ENCODE measurements around the gene OSBPL8.
"Not testable (repeated sequence)": the region's sequence is repeated elsewhere in the genome, so short reads cannot be mapped to it uniquely, and the experiment has no call there.

OSBPL8 gene

GRCh38 chr12:76520348-76520747 lies 39.2 kb downstream of the OSBPL8 start:
- no peak for DNase-seq

DNA sequence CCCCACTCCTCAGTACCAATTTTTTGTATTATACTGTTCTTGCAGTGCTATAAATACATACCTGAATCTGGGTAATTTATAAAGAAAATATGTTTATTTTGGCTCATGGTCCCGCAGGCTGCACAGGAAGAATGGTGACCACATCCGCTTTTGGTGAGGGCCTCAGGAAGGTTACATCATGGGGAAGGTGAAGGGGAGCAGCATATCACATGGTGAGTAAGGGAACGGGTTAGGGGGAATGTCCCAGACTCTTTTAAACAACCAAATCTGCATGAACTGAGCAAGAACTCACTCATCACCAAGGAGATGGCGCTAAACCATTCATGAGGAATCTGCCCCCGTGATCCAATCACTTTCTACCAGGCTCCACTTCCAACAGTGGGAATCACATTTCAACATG lies 40.0 kb downstream of the OSBPL8 start:
- no peak for DNase-seq

- no peak for DNase-seq
Measured at GRCh38 chr12:76518699-76519098, 40.9 kb downstream of the OSBPL8 start.

- no peak for DNase-seq
Measured at GRCh38 chr12:76515271-76515670, 44.3 kb downstream of the OSBPL8 start.

- DNase-seq, result not testable (repeated sequence)
Measured at GRCh38 chr12:76511116-76511716, 48.4 kb downstream of the OSBPL8 start.

DNA sequence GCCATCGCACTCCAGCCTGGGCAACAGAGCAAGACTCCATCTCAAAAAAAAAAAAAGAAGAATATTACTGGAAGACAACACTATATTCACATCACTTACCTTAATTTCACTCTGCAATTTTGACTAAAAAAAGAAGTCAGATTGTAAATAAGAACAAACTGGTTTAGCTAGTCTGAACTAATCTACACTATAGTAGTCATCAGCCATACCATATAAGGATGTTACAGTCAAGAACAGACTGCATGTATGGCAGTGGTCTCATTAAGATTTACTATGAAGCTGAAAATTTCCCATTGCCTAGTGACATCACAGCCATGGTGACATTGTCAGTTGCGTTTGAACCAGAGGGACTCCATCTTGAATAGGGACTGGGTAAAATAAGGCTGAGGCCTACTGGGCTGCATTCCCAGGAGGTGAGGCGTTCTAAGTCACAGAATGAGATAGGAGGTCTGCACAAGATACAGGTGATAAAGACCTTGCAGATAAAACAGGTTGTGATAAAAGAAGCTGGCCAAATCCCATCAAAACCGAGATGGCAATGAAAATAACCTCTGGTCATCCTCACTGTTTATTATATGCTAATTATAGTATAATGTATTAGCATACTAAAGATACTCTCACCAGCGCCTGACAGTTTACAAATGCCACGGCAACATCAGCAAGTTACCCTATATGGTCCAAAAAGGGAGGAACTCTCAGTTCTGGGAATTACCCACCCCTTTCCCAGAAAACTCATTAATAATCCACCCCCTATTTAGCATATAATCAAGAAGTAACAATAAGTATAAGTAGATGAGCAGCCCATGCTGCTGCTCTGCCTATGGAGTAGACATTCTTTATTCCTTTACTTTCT lies 51.2 kb downstream of the OSBPL8 start:
- no peak for DNase-seq

DNA sequence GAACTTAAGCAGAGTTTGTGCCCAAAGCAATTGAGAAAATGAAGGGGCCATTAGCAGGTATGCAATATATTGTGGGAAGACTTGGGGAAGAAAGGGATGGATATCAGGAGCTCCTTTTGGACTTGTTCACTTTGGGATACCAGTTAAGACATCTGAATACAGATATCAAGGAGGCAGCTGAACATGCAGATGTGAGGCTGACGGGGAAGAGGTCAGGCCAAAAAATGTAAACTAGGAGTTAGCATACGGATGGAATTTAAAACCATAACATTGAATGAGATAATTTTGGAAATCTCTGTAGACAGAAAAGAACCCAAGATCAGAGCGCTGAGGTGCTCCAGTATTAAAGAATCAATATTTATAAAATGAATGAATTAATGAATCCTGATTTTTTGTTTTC lies 53.4 kb downstream of the OSBPL8 start:
- no peak for DNase-seq

DNA sequence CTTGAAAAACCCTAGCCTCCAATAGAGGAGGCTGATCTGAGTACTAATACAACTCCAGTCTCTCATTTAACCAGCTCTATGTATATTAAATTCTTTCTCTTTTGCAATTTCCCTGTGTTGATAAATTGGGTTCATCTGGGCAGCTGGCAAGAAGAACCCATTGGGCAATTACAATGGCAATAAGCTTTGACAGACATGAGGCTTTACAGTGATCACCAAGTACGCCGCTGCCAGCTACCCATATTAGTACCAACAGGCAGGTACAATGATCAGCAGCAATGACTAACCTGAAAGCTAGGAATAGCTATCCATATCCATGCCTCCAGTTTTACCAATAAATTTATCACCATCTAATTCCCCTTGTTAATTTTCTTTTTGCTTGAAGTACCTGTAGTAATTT lies 54.5 kb downstream of the OSBPL8 start:
- no peak for DNase-seq

DNA sequence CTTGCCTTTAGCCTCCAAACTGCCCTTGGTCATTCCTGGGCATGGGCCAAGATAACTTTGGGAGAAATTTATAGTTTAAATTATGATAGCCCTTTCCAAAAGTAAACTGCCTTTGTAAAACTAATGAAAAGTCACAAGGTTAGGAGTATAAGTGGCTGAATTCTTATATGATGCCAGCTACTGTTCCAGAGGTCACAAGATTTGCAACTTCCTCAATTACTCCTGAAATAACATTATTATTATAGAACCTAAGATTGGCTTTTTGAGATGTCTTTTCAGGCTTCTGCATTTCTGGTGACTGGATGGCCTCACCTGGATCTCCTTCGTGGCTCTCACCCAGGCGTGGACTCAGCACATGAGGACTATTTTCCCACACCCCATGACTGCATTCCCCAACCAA lies 55.0 kb downstream of the OSBPL8 start:
- DNase-seq, result no peak

DNA sequence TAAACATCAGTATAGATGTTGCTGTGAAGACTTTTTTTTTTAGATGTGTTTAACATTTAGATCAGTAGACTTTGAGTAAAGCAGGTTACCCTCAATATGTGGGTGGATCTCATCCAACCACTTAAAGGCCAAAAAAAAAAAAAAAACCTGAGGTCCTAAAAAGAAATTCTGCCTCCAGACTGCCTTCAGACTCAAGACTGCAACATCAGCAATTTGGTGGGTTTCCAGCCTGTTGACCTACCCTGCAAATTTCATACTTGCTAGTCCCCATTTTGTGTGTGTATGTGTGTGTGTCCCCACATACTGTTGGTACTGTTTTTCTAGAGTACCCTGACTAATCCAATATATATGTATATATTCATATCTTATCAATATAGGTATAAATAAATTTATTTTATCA lies 55.6 kb downstream of the OSBPL8 start:
- DNase-seq, result no peak

DNA sequence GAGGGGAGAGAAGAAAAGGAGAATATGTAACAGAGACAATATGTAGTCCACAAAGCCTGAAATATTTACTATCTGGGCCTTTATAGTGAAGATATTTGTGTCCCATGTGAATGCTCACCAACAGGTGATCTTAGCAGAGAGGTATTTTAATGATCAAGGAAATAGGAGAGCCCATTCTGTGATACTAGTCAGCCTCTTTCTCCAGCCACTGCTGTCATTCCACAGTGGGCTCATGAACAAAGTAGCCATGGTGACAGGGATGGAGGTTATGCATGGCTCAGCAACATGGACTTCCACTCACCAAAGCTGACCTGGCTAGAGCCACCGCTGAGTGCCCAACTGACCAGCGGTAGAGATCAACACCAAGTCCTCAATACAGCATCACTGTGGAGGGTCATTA lies 58.2 kb downstream of the OSBPL8 start:
- no peak for DNase-seq

DNA sequence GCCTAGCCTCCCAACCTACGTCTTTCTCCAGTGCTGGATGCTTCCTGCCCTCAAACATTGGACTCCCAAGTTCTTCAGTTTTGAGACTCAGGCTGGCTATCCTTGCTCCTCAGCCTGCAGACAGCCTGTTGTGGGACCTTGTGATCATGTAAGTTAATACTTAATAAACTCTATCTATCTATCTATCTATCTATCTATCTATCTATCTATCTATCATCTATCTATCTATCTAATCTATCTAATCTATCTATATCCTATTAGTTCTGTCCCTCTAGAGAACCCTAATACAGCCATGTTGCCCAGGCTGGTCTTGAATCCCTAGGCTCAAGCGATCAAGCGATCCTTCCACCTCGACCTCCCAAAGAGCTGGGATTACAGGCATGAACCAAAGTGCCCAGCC lies 60.4 kb downstream of the OSBPL8 start:
- not testable (repeated sequence) for DNase-seq

GRCh38 chr12:76495556-76495955 lies 64.0 kb downstream of the OSBPL8 start:
- no peak for DNase-seq

DNA sequence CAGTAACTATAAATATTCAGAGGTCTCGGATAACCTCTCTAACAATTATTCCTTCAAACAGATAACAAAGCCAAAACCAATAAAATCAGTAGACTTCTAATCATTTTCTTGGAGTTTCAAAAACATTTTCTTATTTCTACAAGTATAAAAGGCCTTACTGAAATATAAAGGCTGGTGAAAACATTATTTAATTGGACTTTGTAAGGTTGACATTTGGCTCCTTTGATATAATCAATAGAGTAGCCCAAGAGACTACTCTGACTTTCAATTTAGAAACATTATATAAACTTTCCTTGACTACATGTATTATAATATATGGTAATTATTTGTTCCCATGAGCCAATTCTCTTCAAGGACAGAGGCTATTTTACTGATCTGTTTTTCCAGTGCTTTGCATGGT lies 68.3 kb downstream of the OSBPL8 start:
- no peak for DNase-seq

DNA sequence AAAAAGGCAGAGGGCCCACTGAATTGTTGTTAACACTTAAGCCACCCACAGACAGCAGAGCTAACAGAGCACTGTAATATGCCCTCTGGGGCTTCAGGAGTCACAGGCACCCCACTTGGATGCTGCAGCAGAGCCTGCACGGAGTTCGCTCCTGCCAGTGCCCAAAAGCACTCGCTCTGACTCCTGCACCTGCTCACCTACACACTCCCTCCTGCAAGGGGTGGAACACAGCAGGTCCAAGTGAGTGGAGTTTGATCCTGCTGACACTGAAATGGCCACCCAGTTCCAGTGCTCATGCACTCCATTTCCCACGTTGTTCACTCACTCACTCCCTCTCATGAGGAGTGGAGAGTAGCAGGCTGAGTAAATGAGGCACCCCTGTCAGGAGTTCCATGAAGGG lies 68.8 kb downstream of the OSBPL8 start:
- DNase-seq, result no peak

GRCh38 chr12:76489737-76490136 lies 69.8 kb downstream of the OSBPL8 start:
- peak; percentile 15 for DNase-seq

DNA sequence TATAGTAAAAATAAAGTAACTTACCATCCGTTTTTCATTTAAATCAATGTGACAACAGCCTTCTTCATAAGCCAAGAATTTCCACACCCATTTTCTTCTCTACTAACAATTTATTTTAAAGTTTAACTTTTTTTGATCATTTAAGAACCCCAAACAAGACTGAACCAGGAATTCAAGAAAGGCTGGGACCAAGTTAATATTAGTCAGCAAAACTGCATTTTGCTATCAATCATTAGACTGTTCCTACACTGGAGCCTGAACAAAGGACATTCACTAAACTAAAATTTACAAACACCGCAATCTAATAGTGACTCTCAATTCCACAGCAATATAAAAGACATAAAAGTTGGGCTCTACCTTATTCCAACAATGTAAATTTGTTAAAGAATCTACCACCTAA lies 73.6 kb downstream of the OSBPL8 start:
- no peak for DNase-seq

DNA sequence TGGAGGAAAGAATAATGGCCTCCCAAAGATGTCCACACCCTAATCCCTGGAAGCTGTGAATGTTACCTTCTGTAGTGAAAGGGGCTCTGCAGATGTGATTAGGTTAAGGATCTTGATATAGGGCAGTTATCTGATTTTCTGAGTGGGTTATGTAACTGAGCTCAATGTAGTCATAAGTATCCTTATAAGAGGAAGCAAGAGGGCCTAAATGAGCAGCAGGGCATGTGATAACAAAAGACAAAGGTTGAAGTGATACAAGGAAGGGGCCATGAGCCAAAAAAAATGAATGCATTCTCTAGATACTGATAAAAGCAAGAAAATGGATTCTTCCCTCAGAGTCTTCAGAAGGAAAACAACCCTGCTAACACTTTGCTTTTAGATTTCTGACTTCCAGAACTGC lies 78.8 kb downstream of the OSBPL8 start:
- DNase-seq, result no peak

- no peak for DNase-seq
Measured at GRCh38 chr12:76478045-76478444, 81.5 kb downstream of the OSBPL8 start.

DNA sequence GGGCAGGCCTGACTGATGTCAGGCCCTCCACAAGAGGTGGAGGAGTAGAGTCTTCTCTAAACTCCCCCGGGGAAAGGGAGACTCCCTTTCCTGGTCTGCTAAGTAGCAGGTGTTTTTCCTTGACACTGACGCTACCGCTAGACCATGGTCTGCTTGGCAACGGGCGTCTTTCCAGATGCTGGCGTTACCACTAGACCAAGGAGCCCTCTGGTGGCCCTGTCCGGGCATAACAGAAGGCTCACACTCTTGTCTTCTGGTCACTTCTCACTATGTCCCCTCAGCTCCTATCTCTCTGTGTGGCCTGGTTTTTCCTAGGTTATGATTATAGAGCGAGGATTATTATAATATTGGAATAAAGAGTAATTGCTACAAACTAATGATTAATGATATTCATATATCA lies 86.7 kb downstream of the OSBPL8 start:
- not testable (repeated sequence) for DNase-seq

- DNase-seq, result no peak
Measured at GRCh38 chr12:76471579-76471978, 88.0 kb downstream of the OSBPL8 start.

GRCh38 chr12:76470028-76470939 lies 89.3 kb downstream of the OSBPL8 start:
- DNase-seq, result peak; percentile 93

GRCh38 chr12:76464631-76465166 lies 94.9 kb downstream of the OSBPL8 start:
- no peak for DNase-seq
